ENCODE data around the gene MYBL2.

The MYBL2 gene

DNA sequence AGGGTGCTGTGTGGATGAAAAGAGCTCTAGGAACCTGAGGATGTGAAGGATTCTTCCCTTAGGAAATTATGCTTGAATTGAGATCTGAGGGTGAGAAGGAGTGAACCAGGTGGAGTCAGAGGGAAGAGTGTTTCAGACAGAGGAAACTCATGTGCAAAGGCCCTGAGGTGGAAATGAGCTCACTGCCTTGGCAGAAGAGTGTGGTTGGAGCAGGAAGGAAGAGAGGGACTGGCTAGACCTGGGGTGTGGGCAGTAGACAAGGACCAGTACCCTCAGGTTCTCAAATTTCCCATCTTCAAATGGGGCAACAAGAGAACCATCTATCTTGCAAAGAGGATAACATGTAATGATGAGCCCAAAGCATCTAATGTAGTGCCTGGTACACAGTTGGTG is 83.9 kb downstream of the MYBL2 start:
- H3K18ac ChIP-seq (ENCODE audit: low read length), result no peak overlapping the region
- H3K4ac ChIP-seq (ENCODE audit: low read depth, low read length), result no peak overlapping the region
- no peak overlapping the region for H3K27ac ChIP-seq (ENCODE audit: low read depth, low read length)
- H3K56ac ChIP-seq (ENCODE audit: low read length), result no peak overlapping the region
- peaks cover 9% of the 10 kb centered on the region for H3K4me1 ChIP-seq (ENCODE audit: control insufficient read depth, low read depth, low read length)
- no peak overlapping the region for H2BK120ac ChIP-seq (ENCODE audit: low read depth, low read length)
- no peak overlapping the region for H3K4me2 ChIP-seq (ENCODE audit: low read length)
- H2BK5ac ChIP-seq (ENCODE audit: low read length), result no peak overlapping the region
- no peaks in the 10 kb centered on the region for H3K36me3 ChIP-seq (ENCODE audit: control insufficient read depth, insufficient read depth, low read length)
- H3K9ac ChIP-seq (ENCODE audit: low read length), result no peak overlapping the region
- no peak overlapping the region for H4K5ac ChIP-seq (ENCODE audit: low read length)
- H3K23ac ChIP-seq (ENCODE audit: low read length), result no peak overlapping the region
- H3K79me2 ChIP-seq (ENCODE audit: control insufficient read depth, insufficient read depth, low read length), result no peaks in the 10 kb centered on the region
- H3K79me1 ChIP-seq (ENCODE audit: low read length), result no peaks in the 10 kb centered on the region
- H3K4me3 ChIP-seq (ENCODE audit: low read length), result no peak overlapping the region
- no peak for DNase-seq
- no peak overlapping the region for H2AK5ac ChIP-seq (ENCODE audit: low read length)
- no peak overlapping the region for H2BK15ac ChIP-seq (replicated peaks; ENCODE audit: low read depth)
- H3K27me3 ChIP-seq (ENCODE audit: insufficient read depth, low read length, poor library complexity), result no peaks in the 10 kb centered on the region
- H4K8ac ChIP-seq (ENCODE audit: low read depth, low read length), result no peak overlapping the region

DNA sequence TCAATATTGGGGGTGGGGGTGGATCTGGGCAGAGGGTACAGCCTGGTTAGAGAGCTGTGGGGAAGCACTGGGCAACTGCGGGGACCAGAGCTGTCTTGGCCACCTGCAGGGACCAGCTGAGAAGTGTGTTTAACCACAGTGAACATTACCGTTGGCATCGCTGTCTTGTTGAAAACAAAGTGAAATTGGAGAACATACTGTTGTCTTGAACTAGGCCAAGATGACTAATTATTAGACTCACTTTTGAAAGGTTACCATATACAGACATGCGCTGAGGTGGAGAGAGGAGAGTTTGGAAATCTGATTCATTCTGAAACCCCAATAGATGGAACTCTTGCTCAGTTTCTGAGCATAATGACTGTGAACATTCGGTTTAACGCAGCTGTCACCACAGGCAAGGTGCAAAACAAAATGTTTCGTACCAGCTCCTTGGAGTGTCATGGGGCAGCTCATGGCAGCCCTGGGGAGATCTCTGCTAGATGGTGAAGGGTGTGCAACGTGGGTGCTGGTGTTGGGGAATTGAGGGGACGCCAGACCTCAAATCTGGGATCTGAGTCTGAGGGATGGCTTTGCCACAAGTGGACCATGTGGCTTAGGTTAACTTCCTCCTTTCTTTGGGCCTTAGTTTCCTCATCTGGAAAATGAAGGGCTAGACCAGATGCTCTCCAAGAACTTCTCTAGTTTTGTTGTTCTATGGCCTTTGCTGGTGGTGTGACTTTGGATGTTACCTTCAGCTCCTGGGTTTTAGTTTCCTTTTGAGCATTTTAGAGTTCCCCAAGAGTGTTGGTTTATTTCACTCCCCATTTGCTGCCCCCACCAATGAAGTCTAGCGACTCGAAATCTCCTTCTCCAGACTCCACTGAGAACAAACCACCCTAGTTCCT is 84.5 kb downstream of the MYBL2 start:
- no CpG with 5 or more reads among the region's 11 CpGs for WGBS (ENCODE audit: extremely low coverage, insufficient coverage, low lambda C conversion rate)
- Histone ChIP-seq H3K23ac (ENCODE audit: low read length) (no peak overlapping the region), H3K4me1 (ENCODE audit: control insufficient read depth, low read depth, low read length) (peaks cover 9% of the 10 kb centered on the region), H3K4ac (ENCODE audit: low read depth, low read length) (no peak overlapping the region), H2AK5ac (ENCODE audit: low read length) (no peak overlapping the region), H3K79me2 (ENCODE audit: control insufficient read depth, insufficient read depth, low read length) (no peaks in the 10 kb centered on the region), H3K4me2 (ENCODE audit: low read length) (no peak overlapping the region), H2BK15ac (replicated peaks; ENCODE audit: low read depth) (no peak overlapping the region), H4K5ac (ENCODE audit: low read length) (no peak overlapping the region), H3K79me1 (ENCODE audit: low read length) (no peaks in the 10 kb centered on the region), H3K18ac (ENCODE audit: low read length) (no peak overlapping the region), H3K27me3 (ENCODE audit: insufficient read depth, low read length, poor library complexity) (no peaks in the 10 kb centered on the region), H4K8ac (ENCODE audit: low read depth, low read length) (no peak overlapping the region), H2BK120ac (ENCODE audit: low read depth, low read length) (no peak overlapping the region), H3K9ac (ENCODE audit: low read length) (no peak overlapping the region), H3K56ac (ENCODE audit: low read length) (no peak overlapping the region), H2BK5ac (ENCODE audit: low read length) (no peak overlapping the region), H3K36me3 (ENCODE audit: control insufficient read depth, insufficient read depth, low read length) (no peaks in the 10 kb centered on the region), H3K27ac (ENCODE audit: low read depth, low read length) (no peak overlapping the region), H3K4me3 (ENCODE audit: low read length) (no peak overlapping the region)
- no peak for DNase-seq

DNA sequence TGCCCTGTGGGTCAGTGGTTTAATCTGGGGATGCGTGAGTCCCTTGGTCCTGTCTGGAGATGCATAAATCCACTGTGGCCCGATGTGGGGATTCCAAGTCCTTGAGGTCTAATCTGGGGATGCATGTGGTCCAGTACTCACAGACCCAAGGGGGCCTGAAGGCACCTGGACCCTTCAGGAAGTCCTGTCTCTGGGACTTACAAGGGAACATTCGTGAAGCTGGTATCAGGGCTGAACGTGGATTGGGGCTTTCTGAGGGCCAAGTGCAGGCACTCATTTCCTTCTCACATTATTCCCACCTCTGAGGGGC is 85.1 kb downstream of the MYBL2 start:
- Histone ChIP-seq H3K79me1 (ENCODE audit: low read length) (no peaks in the 10 kb centered on the region), H3K27me3 (ENCODE audit: insufficient read depth, low read length, poor library complexity) (no peaks in the 10 kb centered on the region), H2BK120ac (ENCODE audit: low read depth, low read length) (no peak overlapping the region), H3K27ac (ENCODE audit: low read depth, low read length) (no peak overlapping the region), H3K36me3 (ENCODE audit: control insufficient read depth, insufficient read depth, low read length) (no peaks in the 10 kb centered on the region), H3K4ac (ENCODE audit: low read depth, low read length) (no peak overlapping the region), H3K56ac (ENCODE audit: low read length) (no peak overlapping the region), H3K9ac (ENCODE audit: low read length) (no peak overlapping the region), H4K5ac (ENCODE audit: low read length) (no peak overlapping the region), H3K23ac (ENCODE audit: low read length) (no peak overlapping the region), H2AK5ac (ENCODE audit: low read length) (peak overlapping the region; percentile 65), H3K4me2 (ENCODE audit: low read length) (no peak overlapping the region), H2BK5ac (ENCODE audit: low read length) (no peak overlapping the region), H3K4me1 (ENCODE audit: control insufficient read depth, low read depth, low read length) (peaks cover 4% of the 10 kb centered on the region), H4K8ac (ENCODE audit: low read depth, low read length) (no peak overlapping the region), H2BK15ac (replicated peaks; ENCODE audit: low read depth) (no peak overlapping the region), H3K79me2 (ENCODE audit: control insufficient read depth, insufficient read depth, low read length) (no peaks in the 10 kb centered on the region), H3K18ac (ENCODE audit: low read length) (no peak overlapping the region), H3K4me3 (ENCODE audit: low read length) (no peak overlapping the region)
- DNase-seq, result no peak
- WGBS (ENCODE audit: extremely low coverage, insufficient coverage, low lambda C conversion rate), result no CpG with 5 or more reads among the region's 4 CpGs

DNA sequence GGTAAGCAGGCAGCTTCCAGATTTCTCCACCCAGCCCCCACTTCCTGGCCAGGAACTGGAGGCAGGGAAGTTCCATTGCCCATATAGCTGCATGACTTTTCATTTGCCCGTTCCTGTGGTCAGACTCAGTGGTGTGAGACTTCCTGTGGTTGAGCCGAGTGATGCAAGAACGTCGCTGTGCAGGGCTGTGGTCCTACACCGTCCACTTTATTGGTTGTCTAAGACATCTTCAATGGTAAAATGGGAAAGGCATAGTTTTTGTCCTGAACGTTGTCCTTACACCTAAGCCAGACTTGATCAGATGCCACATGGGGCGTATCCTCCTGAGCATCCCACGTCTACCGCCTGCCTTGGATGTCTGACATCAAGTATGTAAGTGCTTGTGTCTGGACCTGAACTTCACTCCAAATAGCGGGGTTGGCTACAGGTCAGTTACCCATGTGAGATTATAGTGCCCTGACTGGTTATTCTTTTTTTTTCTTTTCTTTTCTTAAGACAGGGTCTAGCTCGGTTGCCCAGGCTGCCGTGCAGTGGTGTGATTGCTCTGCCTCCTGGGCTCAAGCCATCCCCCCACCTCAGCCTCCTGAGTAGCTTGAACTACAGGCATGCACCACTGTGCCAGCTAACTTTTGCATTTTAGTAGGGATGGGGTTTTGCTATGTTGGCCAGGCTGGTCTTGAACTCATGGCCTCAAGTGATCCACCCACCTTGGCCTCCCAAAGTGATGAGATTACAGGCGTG is 85.8 kb downstream of the MYBL2 start:
- Histone ChIP-seq H4K8ac (ENCODE audit: low read depth, low read length) (no peak overlapping the region), H3K79me2 (ENCODE audit: control insufficient read depth, insufficient read depth, low read length) (no peaks in the 10 kb centered on the region), H3K4me2 (ENCODE audit: low read length) (no peak overlapping the region), H4K5ac (ENCODE audit: low read length) (no peak overlapping the region), H3K18ac (ENCODE audit: low read length) (no peak overlapping the region), H3K36me3 (ENCODE audit: control insufficient read depth, insufficient read depth, low read length) (no peaks in the 10 kb centered on the region), H3K27ac (ENCODE audit: low read depth, low read length) (no peak overlapping the region), H3K9ac (ENCODE audit: low read length) (no peak overlapping the region), H3K56ac (ENCODE audit: low read length) (peak overlapping the region; percentile 17), H3K79me1 (ENCODE audit: low read length) (no peaks in the 10 kb centered on the region), H3K4me3 (ENCODE audit: low read length) (no peak overlapping the region), H2BK5ac (ENCODE audit: low read length) (no peak overlapping the region), H2BK120ac (ENCODE audit: low read depth, low read length) (no peak overlapping the region), H2AK5ac (ENCODE audit: low read length) (no peak overlapping the region), H3K4ac (ENCODE audit: low read depth, low read length) (no peak overlapping the region), H2BK15ac (replicated peaks; ENCODE audit: low read depth) (no peak overlapping the region), H3K23ac (ENCODE audit: low read length) (no peak overlapping the region), H3K4me1 (ENCODE audit: control insufficient read depth, low read depth, low read length) (peaks cover 3% of the 10 kb centered on the region), H3K27me3 (ENCODE audit: insufficient read depth, low read length, poor library complexity) (no peaks in the 10 kb centered on the region)
- no peak for DNase-seq
- no CpG with 5 or more reads among the region's 13 CpGs for WGBS (ENCODE audit: extremely low coverage, insufficient coverage, low lambda C conversion rate)

DNA sequence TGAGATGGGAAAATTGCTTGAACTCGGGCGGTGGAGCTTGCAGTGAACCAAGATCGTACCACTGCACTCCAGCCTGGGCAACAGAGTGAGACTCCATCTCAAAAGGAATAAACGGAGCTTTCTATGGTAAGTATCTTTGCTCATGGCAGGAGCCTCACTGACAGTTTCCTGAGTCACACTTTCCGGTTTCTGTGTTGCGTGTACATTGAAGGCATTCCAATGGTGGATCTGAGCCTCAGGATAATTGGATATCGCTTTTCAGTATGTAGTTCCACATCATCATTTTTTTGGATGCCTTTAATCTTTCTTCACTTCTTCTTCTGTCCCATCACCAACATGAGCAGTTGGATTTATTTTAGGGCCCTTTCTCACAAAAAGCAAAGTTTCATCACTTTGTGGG is 88.5 kb downstream of the MYBL2 start:
- Histone ChIP-seq H4K5ac (ENCODE audit: low read length) (no peak overlapping the region), H2BK15ac (replicated peaks; ENCODE audit: low read depth) (no peak overlapping the region), H3K79me2 (ENCODE audit: control insufficient read depth, insufficient read depth, low read length) (no peaks in the 10 kb centered on the region), H3K4me2 (ENCODE audit: low read length) (no peak overlapping the region), H3K56ac (ENCODE audit: low read length) (no peak overlapping the region), H3K9ac (ENCODE audit: low read length) (no peak overlapping the region), H2BK5ac (ENCODE audit: low read length) (no peak overlapping the region), H3K4ac (ENCODE audit: low read depth, low read length) (no peak overlapping the region), H4K8ac (ENCODE audit: low read depth, low read length) (no peak overlapping the region), H3K18ac (ENCODE audit: low read length) (no peak overlapping the region), H2AK5ac (ENCODE audit: low read length) (no peak overlapping the region), H3K27me3 (ENCODE audit: insufficient read depth, low read length, poor library complexity) (no peaks in the 10 kb centered on the region), H2BK120ac (ENCODE audit: low read depth, low read length) (no peak overlapping the region), H3K36me3 (ENCODE audit: control insufficient read depth, insufficient read depth, low read length) (no peaks in the 10 kb centered on the region), H3K79me1 (ENCODE audit: low read length) (no peaks in the 10 kb centered on the region), H3K23ac (ENCODE audit: low read length) (no peak overlapping the region), H3K27ac (ENCODE audit: low read depth, low read length) (no peak overlapping the region), H3K4me3 (ENCODE audit: low read length) (no peak overlapping the region), H3K4me1 (ENCODE audit: control insufficient read depth, low read depth, low read length) (no peaks in the 10 kb centered on the region)
- WGBS (ENCODE audit: extremely low coverage, insufficient coverage, low lambda C conversion rate), result no CpG with 5 or more reads among the region's 7 CpGs
- DNase-seq, result no peak
